H9 (cell line): ENCODE measurements around the gene PGS1. TPM values are rescaled to one million over a fixed set of nuclear protein-coding genes. Genes with fewer than 3 reads are reported as not detected.

Experiments used
- DNase-seq: peaks from one replicate; pipeline ENCODE4 v3.0.0-alpha.2; 2017
- H2AFZ ChIP-seq: one replicate; pipeline ENCODE4 v1.6.1; 2013; ENCODE audit warnings: mild to moderate bottlenecking, low read length, control low read depth, moderate library complexity
- H2AK5ac ChIP-seq: 2 replicates; pipeline ENCODE4 v1.6.1; 2013; ENCODE audit warnings: low read length, control low read depth, mixed read lengths; ENCODE audit not compliant: insufficient read length
- H2BK120ac ChIP-seq: one replicate; pipeline ENCODE4 v1.6.1; 2013; ENCODE audit warnings: low read depth, mild to moderate bottlenecking, low read length, control low read depth, inconsistent platforms; ENCODE audit not compliant: poor library complexity, severe bottlenecking
- H2BK12ac ChIP-seq: 2 replicates; pipeline ENCODE4 v1.6.1; 2013; ENCODE audit warnings: low read length, control low read depth, mixed read lengths, low read depth; ENCODE audit not compliant: insufficient read length
- H2BK15ac ChIP-seq: 2 replicates; pipeline ENCODE4 v1.6.1; 2013; ENCODE audit warnings: low read depth, low read length, control low read depth
- H2BK20ac ChIP-seq: one replicate; pipeline ENCODE4 v1.6.1; 2013; ENCODE audit warnings: low read depth, mild to moderate bottlenecking, low read length, control low read depth, inconsistent platforms; ENCODE audit not compliant: poor library complexity, severe bottlenecking
- H2BK5ac ChIP-seq: 2 replicates; pipeline ENCODE4 v1.6.1; 2013; ENCODE audit warnings: low read length, control low read depth, mixed read lengths; ENCODE audit not compliant: insufficient read length
- H3K14ac ChIP-seq: 2 replicates; pipeline ENCODE4 v1.6.1; 2013; ENCODE audit warnings: low read length, control low read depth; ENCODE audit not compliant: insufficient read depth
- H3K18ac ChIP-seq: 2 replicates; pipeline ENCODE4 v1.6.1; 2013; ENCODE audit warnings: low read depth, mild to moderate bottlenecking, mixed read lengths, low read length, control low read depth; ENCODE audit not compliant: insufficient read length
- H3K23ac ChIP-seq: 2 replicates; pipeline ENCODE4 v1.6.1; 2013; ENCODE audit warnings: low read length, control low read depth, mixed read lengths, low read depth; ENCODE audit not compliant: insufficient read length
- H3K23me2 ChIP-seq: 2 replicates; pipeline ENCODE4 v1.6.1; 2013; ENCODE audit warnings: low read depth, mild to moderate bottlenecking, mixed read lengths, low read length, control low read depth; ENCODE audit not compliant: insufficient read length, poor library complexity, severe bottlenecking
- H3K27ac ChIP-seq: 2 replicates; pipeline ENCODE4 v1.5.1; 2013; ENCODE audit warnings: low read length, control low read depth, mixed read lengths, low read depth; ENCODE audit not compliant: insufficient read length
- H3K27me3 ChIP-seq: 2 replicates; pipeline ENCODE4 v1.6.1; 2013; ENCODE audit warnings: low read length, control low read depth, inconsistent platforms; ENCODE audit not compliant: insufficient read depth
- H3K4ac ChIP-seq: 2 replicates; pipeline ENCODE4 v1.6.1; 2013; ENCODE audit warnings: low read depth, mild to moderate bottlenecking, control low read depth, inconsistent platforms, low read length, moderate library complexity
- H3K4me1 ChIP-seq: 2 replicates; pipeline ENCODE4 v1.6.1; 2013; ENCODE audit warnings: low read length, control low read depth, inconsistent platforms; ENCODE audit not compliant: insufficient read depth
- H3K4me2 ChIP-seq: 2 replicates; pipeline ENCODE4 v1.6.1; 2013; ENCODE audit warnings: low read length, control low read depth, mixed read lengths; ENCODE audit not compliant: insufficient read length, insufficient read depth
- H3K56ac ChIP-seq: 2 replicates; pipeline ENCODE4 v1.6.1; 2013; ENCODE audit warnings: low read depth, mild to moderate bottlenecking, mixed read lengths, low read length, control low read depth; ENCODE audit not compliant: insufficient read length
- H3K79me1 ChIP-seq: 2 replicates; pipeline ENCODE4 v1.6.1; 2013; ENCODE audit warnings: low read depth, mild to moderate bottlenecking, moderate library complexity, low read length, control low read depth, inconsistent platforms; ENCODE audit not compliant: insufficient read depth, poor library complexity, severe bottlenecking
- H3K79me2 ChIP-seq: 2 replicates; pipeline ENCODE4 v1.6.1; 2013; ENCODE audit warnings: low read length, control low read depth, inconsistent platforms; ENCODE audit not compliant: insufficient read depth
- H3K9ac ChIP-seq: 2 replicates; pipeline ENCODE4 v1.6.1; 2013; ENCODE audit warnings: low read length, control low read depth, mixed read lengths; ENCODE audit not compliant: insufficient read length; ENCODE audit errors: extremely low read depth
- H3K9me3 ChIP-seq: one replicate; pipeline ENCODE4 v1.6.1; 2013; ENCODE audit warnings: low read depth, low read length, inconsistent platforms; ENCODE audit not compliant: control insufficient read depth
- H3T11ph ChIP-seq: one replicate; pipeline ENCODE4 v1.6.1; 2013; ENCODE audit warnings: mild to moderate bottlenecking, low read length, control low read depth, inconsistent platforms
- H4K20me1 ChIP-seq: one replicate; pipeline ENCODE4 v1.6.1; 2013; ENCODE audit not compliant: control insufficient read depth, insufficient read length, insufficient read depth
- H4K5ac ChIP-seq: 2 replicates; pipeline ENCODE4 v1.6.1; 2013; ENCODE audit warnings: low read depth, mild to moderate bottlenecking, mixed read lengths, low read length, control low read depth; ENCODE audit not compliant: insufficient read length
- H4K8ac ChIP-seq: replicated peaks from 2 replicates; pipeline ENCODE4 v1.6.1; 2013; ENCODE audit warnings: low read length, control low read depth, mixed read lengths, low read depth; ENCODE audit not compliant: insufficient read length
- H4K91ac ChIP-seq: 2 replicates; pipeline ENCODE4 v1.6.1; 2013; ENCODE audit warnings: low read depth, mild to moderate bottlenecking, moderate library complexity, mixed read lengths, low read length, control low read depth; ENCODE audit not compliant: insufficient read length
- H3K27ac Mint-ChIP-seq, 3 experiments: 2 replicates in 2 of 3; 3 replicates in 1 of 3; pipeline ENCODE4 v1.8.0; 2020 to 2021; ENCODE audit warnings: mixed read lengths in 3 of 3, mild to moderate bottlenecking in 1 of 3, moderate library complexity in 1 of 3
- H3K27me3 Mint-ChIP-seq: 2 replicates; pipeline ENCODE4 v1.8.0; 2021; ENCODE audit warnings: low read depth, mild to moderate bottlenecking, moderate library complexity, mixed read lengths
- H3K36me3 Mint-ChIP-seq, 3 experiments: 2 replicates in 2 of 3; 3 replicates in 1 of 3; pipeline ENCODE4 v1.8.0; 2020 to 2021; ENCODE audit warnings: low read depth in 3 of 3, mixed read lengths in 3 of 3; ENCODE audit not compliant: insufficient read depth in 1 of 3
- H3K4me1 Mint-ChIP-seq, 2 experiments: 2 replicates each; pipeline ENCODE4 v1.8.0; 2020; ENCODE audit warnings: mixed read lengths in 2 of 2
- H3K4me3 Mint-ChIP-seq, 2 experiments: 2 replicates in 1 of 2; 3 replicates in 1 of 2; pipeline ENCODE4 v1.8.0; 2020 to 2021; ENCODE audit warnings: mild to moderate bottlenecking in 2 of 2, mixed read lengths in 2 of 2, moderate library complexity in 1 of 2
- H3K9me3 Mint-ChIP-seq, 2 experiments: 2 replicates in 1 of 2; 3 replicates in 1 of 2; pipeline ENCODE4 v1.8.0; 2020; ENCODE audit warnings: mild to moderate bottlenecking in 2 of 2, mixed read lengths in 2 of 2, moderate library complexity in 1 of 2
- CTCF ChIP-seq: fragments of 200-600 bp; sonication (generic); conservative IDR thresholded peaks from 3 replicates; pipeline ENCODE4 v1.8.0; 2021; ENCODE audit warnings: antibody characterized with exemption, mild to moderate bottlenecking
- WGBS: extraction: QIAGEN DNeasy Blood & Tissue Kit; methylation state at CpG from one replicate; pipeline ENCODE4 v1.1.7; 2013; ENCODE audit warnings: missing lambda C conversion rate, low lambda C conversion rate, mixed read lengths; ENCODE audit not compliant: insufficient read length; ENCODE audit errors: extremely low coverage; 5-methylcytosine and 5-hydroxymethylcytosine counted together
- total RNA-seq: library from RNA; stranded (reverse); gene quantifications from 2 replicates; pipeline ENCODE4 v1.2.1, GENCODE V29; 2021

The PGS1 gene
- total RNA-seq, 1 experiment from 2014 or later: 45.7 TPM

DNA sequence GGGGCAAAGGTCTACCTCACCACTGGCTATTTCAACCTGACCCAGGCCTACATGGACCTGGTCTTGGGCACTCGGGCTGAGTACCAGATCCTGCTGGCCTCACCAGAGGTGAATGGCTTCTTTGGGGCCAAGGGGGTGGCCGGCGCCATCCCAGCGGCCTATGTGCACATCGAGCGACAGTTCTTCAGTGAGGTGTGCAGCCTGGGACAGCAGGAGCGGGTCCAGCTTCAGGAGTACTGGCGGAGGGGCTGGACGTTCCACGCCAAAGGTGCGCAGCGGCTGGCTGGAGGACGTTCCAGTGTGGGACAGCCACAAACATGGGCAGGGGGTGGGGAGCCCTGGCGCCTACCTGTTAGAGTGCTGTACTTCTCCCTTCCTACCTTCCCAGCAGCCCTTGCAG is 25.4 kb downstream of the PGS1 start:
- no peak overlapping the region for H4K8ac ChIP-seq
- no peak overlapping the region for H3K4me3 Mint-ChIP-seq
- peaks cover 14 to 24% of the 10 kb centered on the region in 2 experiments for H3K4me1 Mint-ChIP-seq
- no CpG with 5 or more reads among the region's 14 CpGs for WGBS
- H2BK15ac ChIP-seq: no peak overlapping the region
- no peak for TF ChIP-seq CTCF
- no peak overlapping the region for H3K4me2 ChIP-seq
- H3K27ac Mint-ChIP-seq: no peak overlapping the region
- peaks cover 5% of the 10 kb centered on the region for H4K20me1 ChIP-seq
- no peaks in the 10 kb centered on the region for H3K27me3 Mint-ChIP-seq
- no peaks in the 10 kb centered on the region for H3K27me3 ChIP-seq
- DNase-seq: no peak
- no peak overlapping the region for H3K9ac ChIP-seq
- H3K9me3 Mint-ChIP-seq: no peaks in the 10 kb centered on the region
- H4K91ac ChIP-seq: no peak overlapping the region
- no peak overlapping the region for H2AK5ac ChIP-seq
- H3K4ac ChIP-seq: no peak overlapping the region
- H3K79me1 ChIP-seq: peaks cover 5% of the 10 kb centered on the region
- no peak overlapping the region for H3K18ac ChIP-seq
- H3K27ac ChIP-seq: no peak overlapping the region
- H2BK12ac ChIP-seq: no peak overlapping the region
- H3K79me2 ChIP-seq: peaks cover 6% of the 10 kb centered on the region; the same call in 1 of the 2 replicates
- H4K5ac ChIP-seq: no peak overlapping the region
- H2BK120ac ChIP-seq: no peak overlapping the region
- no peak overlapping the region for H3T11ph ChIP-seq
- H3K23me2 ChIP-seq: no peaks in the 10 kb centered on the region
- H3K9me3 ChIP-seq: no peaks in the 10 kb centered on the region
- peaks cover 53 to 80% (median 70%) of the 10 kb centered on the region in 3 experiments; a peak in 6 of 7 replicates for H3K36me3 Mint-ChIP-seq
- no peak overlapping the region for H3K56ac ChIP-seq
- no peak overlapping the region for H3K23ac ChIP-seq
- no peak overlapping the region for H3K14ac ChIP-seq
- H3K4me1 ChIP-seq: no peaks in the 10 kb centered on the region
- no peak overlapping the region for H2AFZ ChIP-seq
- no peak overlapping the region for H2BK20ac ChIP-seq
- H2BK5ac ChIP-seq: no peak overlapping the region
